Activated CD8-positive, alpha-beta memory T cell treated with anti-CD3 and anti-CD28 coated beads, Interleukin-2, amount 50 U/mL, for 48 hours (primary cell): ENCODE measurements around the gene NRAP.

Experiments used
- DNase-seq: peaks from one replicate; pipeline ENCODE4 v3.0.0-alpha.2; 2020

The NRAP gene

GRCh38 chr10:113605268-113605978, 58.4 kb downstream of the NRAP start:
- no peak for DNase-seq

DNA sequence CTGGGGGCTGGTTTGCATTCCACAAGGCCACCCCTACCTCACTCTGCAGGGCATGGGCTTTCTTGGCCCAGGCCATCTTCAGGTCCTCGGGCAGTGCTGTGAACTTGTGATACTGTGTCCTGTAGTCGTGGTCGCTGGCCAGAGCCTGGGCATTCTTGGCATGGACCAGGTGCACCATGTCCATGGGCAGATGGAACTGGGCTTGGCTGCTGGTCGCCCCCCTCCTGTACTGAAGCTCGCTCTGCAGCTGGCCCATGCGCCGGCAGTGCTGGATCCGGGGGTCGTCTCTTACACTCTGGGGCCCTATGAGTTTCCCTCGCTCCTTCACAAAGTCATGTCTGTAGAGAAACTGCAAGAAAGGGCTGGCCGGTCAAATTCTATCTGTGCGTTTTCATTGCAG, 59.3 kb downstream of the NRAP start:
- DNase-seq, result no peak

DNA sequence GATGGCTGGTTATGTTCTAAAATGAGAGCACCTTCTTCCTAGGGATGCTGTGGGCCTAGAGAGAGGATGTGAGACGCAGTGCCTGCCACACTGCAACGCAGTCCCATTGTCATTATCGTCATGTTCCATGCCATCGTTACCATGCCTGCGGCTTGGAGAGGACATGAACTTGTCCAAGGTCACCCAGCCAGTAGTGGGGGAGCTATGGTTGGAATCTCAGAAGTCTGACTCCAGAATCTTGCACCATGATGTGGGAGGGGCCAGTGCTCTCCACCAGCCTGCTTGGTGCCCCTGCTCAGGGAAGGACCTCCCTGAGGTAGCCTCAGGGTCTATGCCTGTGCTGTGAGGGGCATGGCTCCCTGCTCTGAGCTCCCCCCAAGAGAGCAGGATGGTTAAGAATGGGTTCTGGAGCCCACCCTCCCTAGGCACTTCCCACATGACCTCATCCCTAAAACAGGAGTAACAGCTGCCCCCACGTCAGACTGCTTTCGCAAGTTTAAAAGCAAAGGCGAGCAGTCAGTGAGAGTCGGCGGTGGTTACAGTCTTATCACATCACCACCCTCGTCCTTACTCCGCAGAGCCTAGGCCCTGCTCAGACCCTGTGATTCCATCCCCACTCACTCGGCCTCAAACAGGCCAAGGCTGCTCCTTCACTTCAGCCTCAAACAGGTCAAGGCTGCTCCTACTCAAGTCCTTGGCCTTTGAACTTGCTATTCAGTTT, 60.6 kb downstream of the NRAP start:
- DNase-seq, result no peak

DNA sequence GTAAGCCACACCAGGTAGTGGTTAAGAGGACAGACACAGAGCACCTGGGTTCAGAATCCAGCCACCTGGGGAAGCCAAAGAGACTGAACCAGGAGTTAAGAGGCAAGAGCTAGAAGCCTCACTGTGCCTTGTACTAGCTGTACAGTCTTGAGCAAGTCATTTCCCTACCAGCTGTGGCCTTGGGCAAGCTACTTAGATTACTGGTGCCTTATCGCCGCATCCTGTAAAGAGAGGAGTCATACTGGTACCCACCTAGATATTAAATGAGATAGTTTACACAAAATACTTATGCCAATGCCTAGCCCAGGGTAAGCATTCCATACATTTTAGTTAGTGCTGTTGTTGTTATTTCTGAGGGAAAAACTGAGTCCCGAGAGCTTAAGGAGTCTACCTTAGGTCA, 63.3 kb downstream of the NRAP start:
- DNase-seq, result no peak

GRCh38 chr10:113594652-113595051, 69.2 kb downstream of the NRAP start:
- no peak for DNase-seq

DNA sequence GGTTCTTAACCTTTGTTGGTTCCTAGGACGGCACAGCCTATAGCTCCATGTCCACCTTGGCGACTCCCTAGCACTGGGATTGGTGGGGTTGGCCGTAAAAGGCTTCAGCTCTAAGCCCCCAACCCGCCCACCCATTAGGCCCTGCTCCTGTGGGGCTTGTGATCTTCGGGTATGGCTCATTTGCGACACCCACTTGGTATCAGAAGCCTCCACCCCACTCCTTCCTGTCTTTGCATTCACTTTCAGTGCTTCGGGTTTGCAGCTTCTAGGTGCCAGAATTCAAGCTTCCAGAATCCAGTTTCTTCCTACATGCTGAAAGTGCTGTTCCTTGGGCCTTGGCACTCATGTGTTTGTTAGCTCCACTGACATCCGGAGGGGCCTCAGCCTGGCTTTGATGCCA, 71.5 kb downstream of the NRAP start:
- DNase-seq, result no peak

DNA sequence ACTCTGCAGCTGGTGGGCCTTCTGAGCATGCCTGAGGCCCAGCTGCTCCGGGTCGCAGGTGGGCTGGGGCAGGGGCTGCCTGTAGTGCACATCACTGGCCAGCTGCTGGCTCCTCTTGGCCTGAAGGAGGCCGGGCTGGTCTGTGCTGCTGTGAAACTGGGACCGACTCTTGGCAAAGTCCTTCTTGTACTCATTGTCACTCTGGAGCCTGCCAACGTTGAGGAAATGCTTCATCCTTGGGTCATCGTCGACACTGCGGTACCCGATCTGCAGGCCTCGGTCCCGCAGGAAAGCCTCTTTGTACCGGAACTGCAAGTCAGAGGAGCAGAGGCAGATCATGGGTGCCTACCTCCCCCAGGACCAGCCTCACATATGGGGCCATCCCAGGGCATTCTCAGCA, 73.3 kb downstream of the NRAP start:
- DNase-seq, result no peak

DNA sequence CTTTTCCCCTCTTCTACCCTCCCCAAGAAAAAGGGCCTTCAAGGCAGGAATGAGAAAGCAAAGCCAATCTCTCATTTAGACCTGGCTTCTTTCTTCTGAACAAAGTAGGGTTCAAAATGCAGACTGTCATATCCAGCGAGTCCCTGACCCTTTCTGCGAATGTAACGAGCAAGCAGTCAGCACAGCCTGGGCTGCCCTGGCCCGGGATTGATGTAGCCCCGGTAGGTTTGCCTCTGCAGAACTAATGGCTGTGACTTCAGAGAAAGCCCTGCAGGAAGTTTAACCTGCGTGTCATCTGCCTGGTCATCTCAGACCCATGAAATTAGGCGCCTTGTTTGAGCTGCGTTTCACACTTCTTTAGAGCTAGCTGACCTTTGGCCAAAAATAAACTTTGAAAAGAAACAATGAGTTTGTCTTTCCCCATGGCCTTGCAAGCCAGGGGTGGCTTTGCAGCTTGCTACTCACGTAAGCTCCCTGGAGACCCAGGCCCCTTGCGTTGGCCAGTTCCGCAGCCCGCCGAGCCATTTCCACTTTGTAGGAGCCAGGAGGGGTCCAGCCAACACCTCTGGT, 74.6 kb downstream of the NRAP start:
- no peak for DNase-seq

DNA sequence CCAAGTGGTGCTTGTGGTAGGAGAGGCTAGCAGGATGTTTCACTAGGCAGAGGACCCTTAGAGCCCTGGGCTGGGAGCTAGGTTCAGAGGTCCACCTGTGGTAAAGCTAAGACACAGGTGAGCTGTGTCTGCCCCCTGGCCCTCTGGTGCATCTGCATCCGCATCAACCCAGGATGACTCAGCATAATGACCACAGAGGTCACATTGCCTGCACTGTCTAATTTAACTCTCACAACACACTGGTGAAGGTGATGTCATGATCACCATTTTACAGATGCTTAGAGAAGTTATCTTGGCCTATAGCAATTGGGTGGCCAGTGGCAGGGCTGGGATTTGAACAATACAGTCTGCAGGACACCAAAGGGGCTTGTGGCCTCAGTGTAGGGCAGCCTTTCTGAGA, 77.9 kb downstream of the NRAP start:
- no peak for DNase-seq

- DNase-seq, result no peak
Observed at GRCh38 chr10:113583571-113583970, 80.3 kb downstream of the NRAP start.

DNA sequence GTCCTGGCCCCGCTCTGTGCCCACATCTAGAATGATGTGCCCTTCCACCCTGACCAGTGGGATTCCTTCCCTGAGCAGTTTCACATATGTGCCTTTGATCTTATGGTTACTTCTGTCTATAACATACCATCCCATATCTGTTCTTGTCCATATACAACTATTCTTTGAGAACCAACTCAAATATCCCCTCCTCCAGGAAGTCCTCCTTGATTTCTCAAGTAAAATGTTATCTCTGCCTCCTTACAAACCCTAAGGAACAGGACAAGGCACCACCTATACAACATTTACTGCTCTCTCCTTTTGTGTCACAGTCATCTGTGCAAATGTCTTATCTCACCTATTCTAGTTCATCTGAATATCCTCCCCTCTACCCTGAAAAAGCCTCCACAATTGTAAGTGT, 82.7 kb downstream of the NRAP start:
- DNase-seq, result no peak

- DNase-seq, result no peak
Observed at GRCh38 chr10:113578773-113579172, 85.1 kb downstream of the NRAP start.

- no peak for DNase-seq
Observed at GRCh38 chr10:113576852-113577251, 87.0 kb downstream of the NRAP start.

GRCh38 chr10:113573368-113573767, 90.5 kb downstream of the NRAP start:
- no peak for DNase-seq

DNA sequence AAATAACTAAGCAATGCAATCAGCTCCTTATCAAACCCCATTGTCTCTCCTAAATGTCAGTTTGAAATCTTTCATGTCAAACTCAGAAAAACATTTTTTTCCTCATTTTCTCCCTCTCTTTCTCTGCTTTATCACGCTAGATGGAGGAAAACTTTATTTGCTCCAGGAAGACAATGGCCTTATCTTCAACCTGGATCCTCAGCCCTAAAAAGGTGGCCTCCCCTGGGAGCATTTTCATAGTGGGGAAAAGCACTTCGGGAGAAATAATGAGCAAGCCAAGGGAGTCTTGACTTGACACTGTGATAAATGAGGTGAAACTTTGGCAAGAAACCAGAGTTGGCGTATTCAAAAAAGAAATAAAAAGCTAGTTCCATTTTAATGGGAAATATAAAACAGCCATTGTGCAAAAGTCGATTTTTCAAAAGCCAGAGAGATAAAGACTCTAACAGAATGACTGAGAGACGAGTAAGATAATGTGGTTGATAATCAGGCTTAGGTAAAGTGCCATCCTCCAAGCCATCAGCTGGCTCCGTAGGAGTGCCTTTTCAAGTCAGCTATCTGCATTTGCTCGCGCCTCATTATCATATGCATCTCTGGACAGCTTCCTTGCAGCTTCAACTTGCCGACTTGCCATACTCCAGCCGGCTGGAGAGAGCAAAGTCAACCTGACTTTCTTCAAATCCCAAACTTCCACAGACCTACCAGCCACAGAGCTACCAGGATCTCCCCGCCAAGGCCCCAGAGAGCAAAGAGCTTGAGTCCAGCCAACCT, 91.1 kb downstream of the NRAP start:
- no peak for DNase-seq

DNA sequence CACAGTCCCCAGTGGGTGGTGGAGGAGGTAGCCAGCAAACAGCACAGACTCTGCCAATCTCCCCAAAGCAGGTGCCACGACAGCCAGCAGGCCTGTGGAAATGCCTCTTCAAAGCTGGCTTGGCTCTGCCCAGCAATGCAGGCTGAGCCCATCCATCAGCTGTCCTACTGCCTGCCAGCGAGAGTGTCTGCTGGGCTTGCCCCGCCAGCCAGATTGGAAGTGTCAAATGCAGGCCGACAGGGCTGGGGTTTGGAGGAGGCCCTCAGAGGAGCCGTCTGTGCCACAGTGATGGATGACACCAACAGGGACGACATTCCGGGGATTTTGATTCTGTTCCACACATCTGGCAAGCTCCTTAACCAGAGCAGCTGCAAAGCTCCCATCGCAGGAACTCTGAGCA, 94.3 kb downstream of the NRAP start:
- no peak for DNase-seq

DNA sequence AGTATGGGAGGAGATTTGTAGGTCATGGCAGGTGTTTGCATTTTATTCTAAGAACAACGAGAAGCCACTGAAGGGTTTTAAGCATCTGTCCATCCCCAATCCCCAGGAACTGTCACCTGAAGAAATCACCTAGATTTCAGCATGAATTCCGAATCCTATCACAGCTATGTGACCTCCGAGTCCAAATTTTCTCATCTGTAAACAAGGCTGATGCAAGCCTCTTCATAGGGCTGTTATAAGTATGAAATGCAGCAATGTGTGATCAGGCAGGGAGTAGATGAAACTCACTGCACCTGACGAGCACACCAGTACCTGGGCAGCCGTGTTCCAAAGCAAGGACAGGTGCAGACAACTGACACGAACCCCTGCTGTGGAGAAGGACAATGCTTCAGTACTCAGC, 97.0 kb downstream of the NRAP start:
- no peak for DNase-seq

DNA sequence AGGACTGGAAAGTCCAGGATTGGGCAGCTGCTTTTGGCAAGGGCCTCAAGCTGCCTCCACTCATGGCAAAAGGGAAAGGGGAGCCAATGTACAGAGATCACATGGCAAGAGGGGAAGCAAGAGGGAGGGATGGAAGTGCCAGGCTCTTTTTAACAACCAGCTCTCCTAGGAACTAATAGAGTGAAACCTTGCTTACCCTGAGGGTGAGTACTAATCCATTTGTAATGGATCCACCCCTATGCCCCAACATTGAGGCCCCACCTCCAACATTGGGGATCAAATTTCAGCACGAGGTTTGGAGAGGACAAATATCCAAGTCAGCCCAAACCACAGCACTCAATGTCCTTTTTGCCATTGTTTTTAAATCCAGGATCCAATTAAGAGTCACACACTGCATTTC, 98.5 kb downstream of the NRAP start:
- DNase-seq, result no peak

- peak; percentile 90 for DNase-seq
Observed at GRCh38 chr10:113563306-113564088, 100.3 kb downstream of the NRAP start.

DNA sequence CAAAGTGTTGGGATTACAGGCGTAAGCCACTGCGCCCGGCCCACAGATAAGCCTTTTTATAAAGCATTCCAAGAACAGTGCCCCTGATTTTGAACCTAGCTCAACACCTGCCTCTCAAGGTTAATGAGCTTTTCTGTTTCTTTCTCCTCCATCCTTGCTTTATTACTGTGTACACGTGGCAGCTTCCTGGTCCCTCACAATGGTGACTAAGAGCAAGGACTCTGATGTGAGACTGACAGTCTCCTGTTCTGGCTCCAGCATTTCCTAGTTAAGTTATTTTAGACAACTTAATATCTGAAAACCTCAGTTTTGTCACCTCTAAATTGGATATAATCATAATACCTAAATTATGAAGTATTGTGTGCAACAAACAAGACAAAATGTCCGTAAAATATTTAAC, 101.1 kb downstream of the NRAP start:
- DNase-seq, result no peak

- DNase-seq, result no peak
Observed at GRCh38 chr10:113562069-113562468, 101.8 kb downstream of the NRAP start.

GRCh38 chr10:113561214-113561613, 102.6 kb downstream of the NRAP start:
- no peak for DNase-seq

DNA sequence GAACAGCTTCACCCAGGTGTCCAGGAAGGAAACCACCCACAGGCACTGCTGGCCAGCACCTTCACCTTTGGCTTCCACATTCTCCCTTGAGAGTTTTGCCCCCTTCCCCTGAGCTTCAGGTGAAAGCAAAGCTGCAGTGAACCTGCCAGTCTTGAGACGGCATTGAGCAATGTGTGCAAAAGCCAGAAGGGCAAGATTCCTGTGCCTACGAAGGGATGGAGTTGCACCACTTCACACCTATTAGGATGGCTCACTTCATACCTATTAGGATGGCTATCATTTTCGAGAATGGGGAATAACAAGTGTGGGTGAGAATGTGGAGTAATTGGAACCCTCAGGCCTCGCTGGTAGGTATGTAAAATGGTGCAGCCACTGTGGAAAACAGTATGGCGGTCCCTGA, 103.8 kb downstream of the NRAP start:
- no peak for DNase-seq
